Measurements from ENCODE around the gene SORCS2. TPM values are rescaled to one million over a fixed set of nuclear protein-coding genes. Genes with fewer than 3 reads are reported as not detected.

The SORCS2 gene
- total RNA-seq, 1 experiment from 2014 or later: not detected

- no peak overlapping the region for H3K27ac Mint-ChIP-seq (ENCODE audit: unreplicated experiment)
- CTCF ChIA-PET: no interaction called here
- H3K9me3 Mint-ChIP-seq (ENCODE audit: low read depth, unreplicated experiment): no peaks in the 10 kb centered on the region
- H3K27me3 Mint-ChIP-seq (ENCODE audit: unreplicated experiment): peaks cover 86% of the 10 kb centered on the region
- no TSS peak for BruUV-seq (replicated peaks)
- H3K4me3 Mint-ChIP-seq (ENCODE audit: low read depth, unreplicated experiment): no peak overlapping the region
- H3K36me3 Mint-ChIP-seq (ENCODE audit: insufficient read depth, unreplicated experiment): no peaks in the 10 kb centered on the region
- DNase-seq: no peak
- intact Hi-C loops (cut with micrococcal nuclease; ENCODE audit: unreplicated experiment): no loop called here
- H3K4me1 Mint-ChIP-seq (ENCODE audit: low read depth, unreplicated experiment): no peaks in the 10 kb centered on the region
- no peak for TF ChIP-seq CTCF (IDR thresholded peaks at IDR 0.05; ENCODE audit: unreplicated experiment)
Measured at GRCh38 chr4:7480423-7480822, 288.1 kb downstream of the SORCS2 start.

GRCh38 chr4:7481227-7481626 is 288.9 kb downstream of the SORCS2 start:
- intact Hi-C loops (cut with micrococcal nuclease; ENCODE audit: unreplicated experiment): no loop called here
- no TSS peak for BruUV-seq (replicated peaks)
- Mint-ChIP-seq H3K4me3 (ENCODE audit: low read depth, unreplicated experiment) (no peak overlapping the region), H3K27me3 (ENCODE audit: unreplicated experiment) (peaks cover 88% of the 10 kb centered on the region), H3K4me1 (ENCODE audit: low read depth, unreplicated experiment) (no peaks in the 10 kb centered on the region), H3K36me3 (ENCODE audit: insufficient read depth, unreplicated experiment) (no peaks in the 10 kb centered on the region), H3K9me3 (ENCODE audit: low read depth, unreplicated experiment) (no peaks in the 10 kb centered on the region), H3K27ac (ENCODE audit: unreplicated experiment) (no peak overlapping the region)
- DNase-seq: no peak
- CTCF ChIA-PET: no interaction called here
- TF ChIP-seq CTCF (IDR thresholded peaks at IDR 0.05; ENCODE audit: unreplicated experiment): no peak

GRCh38 chr4:7485096-7485495 is 292.8 kb downstream of the SORCS2 start:
- TF ChIP-seq CTCF (IDR thresholded peaks at IDR 0.05; ENCODE audit: unreplicated experiment): no peak
- Mint-ChIP-seq H3K27ac (ENCODE audit: unreplicated experiment) (no peak overlapping the region), H3K9me3 (ENCODE audit: low read depth, unreplicated experiment) (no peaks in the 10 kb centered on the region), H3K27me3 (ENCODE audit: unreplicated experiment) (peaks cover 88% of the 10 kb centered on the region), H3K4me3 (ENCODE audit: low read depth, unreplicated experiment) (no peak overlapping the region), H3K4me1 (ENCODE audit: low read depth, unreplicated experiment) (no peaks in the 10 kb centered on the region), H3K36me3 (ENCODE audit: insufficient read depth, unreplicated experiment) (no peaks in the 10 kb centered on the region)
- CTCF ChIA-PET: interaction anchor here (0.8 kb wide), 1 partner anchor 10 kb away, joined by 3 read pairs; no protein-coding TSS in a partner anchor
- no peak for DNase-seq
- intact Hi-C loops (cut with micrococcal nuclease; ENCODE audit: unreplicated experiment): no loop called here
- BruUV-seq (replicated peaks): no TSS peak

- peaks cover 89% of the 10 kb centered on the region for H3K27me3 Mint-ChIP-seq (ENCODE audit: unreplicated experiment)
- CTCF ChIA-PET: no interaction called here
- no peaks in the 10 kb centered on the region for H3K9me3 Mint-ChIP-seq (ENCODE audit: low read depth, unreplicated experiment)
- H3K4me1 Mint-ChIP-seq (ENCODE audit: low read depth, unreplicated experiment): no peaks in the 10 kb centered on the region
- intact Hi-C loops (cut with micrococcal nuclease; ENCODE audit: unreplicated experiment): no loop called here
- no peak for DNase-seq
- no peak overlapping the region for H3K4me3 Mint-ChIP-seq (ENCODE audit: low read depth, unreplicated experiment)
- no peak overlapping the region for H3K27ac Mint-ChIP-seq (ENCODE audit: unreplicated experiment)
- no peak for TF ChIP-seq CTCF (IDR thresholded peaks at IDR 0.05; ENCODE audit: unreplicated experiment)
- H3K36me3 Mint-ChIP-seq (ENCODE audit: insufficient read depth, unreplicated experiment): no peaks in the 10 kb centered on the region
- no TSS peak for BruUV-seq (replicated peaks)
Measured at GRCh38 chr4:7486101-7486500, 293.8 kb downstream of the SORCS2 start.
